ENCODE data around the gene ATP1A3. TPM values are rescaled to one million over a fixed set of nuclear protein-coding genes. Genes with fewer than 3 reads are reported as not detected.

ATP1A3 gene
- total and polyA plus RNA-seq, 2 of the 13 experiments (the other 11 are each of a cell fraction or from before 2014, with no cell fraction given), result 0.01 to 0.04 TPM

DNA sequence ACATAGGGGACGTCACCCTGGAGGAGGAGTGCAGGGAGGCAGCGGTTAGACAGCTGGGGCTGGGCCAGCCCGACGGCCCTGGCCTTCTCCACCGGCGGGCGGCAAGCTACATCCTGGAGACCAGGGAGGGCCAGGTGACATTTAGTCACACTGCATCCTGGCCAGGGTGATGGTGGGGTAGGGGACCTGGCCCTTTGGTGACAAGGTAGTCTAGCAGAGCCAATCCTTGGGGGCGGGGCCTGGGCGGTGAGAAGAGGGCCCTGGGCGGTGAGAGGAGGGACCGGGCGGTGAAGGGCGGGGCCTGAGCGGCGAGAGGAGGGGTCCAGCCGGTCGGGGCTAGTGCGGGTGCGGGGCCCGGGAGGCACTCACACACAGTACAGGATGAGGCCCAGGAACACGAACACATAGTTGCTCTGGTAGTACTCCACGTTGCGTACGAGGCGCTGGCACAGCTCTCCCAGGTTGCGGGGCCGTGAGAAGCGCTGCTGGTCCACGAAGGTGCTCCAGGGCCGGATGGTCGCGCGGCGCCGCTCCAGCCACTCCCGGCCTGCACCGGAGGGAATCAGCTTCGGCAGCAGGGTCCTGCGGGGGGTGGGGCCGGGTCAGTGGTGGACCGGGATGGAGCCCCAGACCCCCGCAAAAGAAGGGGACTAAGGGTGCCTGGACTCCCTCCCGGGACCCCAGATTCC lies 35.5 kb downstream of the ATP1A3 start (continued):
- TF ChIP-seq, protein P1, sequence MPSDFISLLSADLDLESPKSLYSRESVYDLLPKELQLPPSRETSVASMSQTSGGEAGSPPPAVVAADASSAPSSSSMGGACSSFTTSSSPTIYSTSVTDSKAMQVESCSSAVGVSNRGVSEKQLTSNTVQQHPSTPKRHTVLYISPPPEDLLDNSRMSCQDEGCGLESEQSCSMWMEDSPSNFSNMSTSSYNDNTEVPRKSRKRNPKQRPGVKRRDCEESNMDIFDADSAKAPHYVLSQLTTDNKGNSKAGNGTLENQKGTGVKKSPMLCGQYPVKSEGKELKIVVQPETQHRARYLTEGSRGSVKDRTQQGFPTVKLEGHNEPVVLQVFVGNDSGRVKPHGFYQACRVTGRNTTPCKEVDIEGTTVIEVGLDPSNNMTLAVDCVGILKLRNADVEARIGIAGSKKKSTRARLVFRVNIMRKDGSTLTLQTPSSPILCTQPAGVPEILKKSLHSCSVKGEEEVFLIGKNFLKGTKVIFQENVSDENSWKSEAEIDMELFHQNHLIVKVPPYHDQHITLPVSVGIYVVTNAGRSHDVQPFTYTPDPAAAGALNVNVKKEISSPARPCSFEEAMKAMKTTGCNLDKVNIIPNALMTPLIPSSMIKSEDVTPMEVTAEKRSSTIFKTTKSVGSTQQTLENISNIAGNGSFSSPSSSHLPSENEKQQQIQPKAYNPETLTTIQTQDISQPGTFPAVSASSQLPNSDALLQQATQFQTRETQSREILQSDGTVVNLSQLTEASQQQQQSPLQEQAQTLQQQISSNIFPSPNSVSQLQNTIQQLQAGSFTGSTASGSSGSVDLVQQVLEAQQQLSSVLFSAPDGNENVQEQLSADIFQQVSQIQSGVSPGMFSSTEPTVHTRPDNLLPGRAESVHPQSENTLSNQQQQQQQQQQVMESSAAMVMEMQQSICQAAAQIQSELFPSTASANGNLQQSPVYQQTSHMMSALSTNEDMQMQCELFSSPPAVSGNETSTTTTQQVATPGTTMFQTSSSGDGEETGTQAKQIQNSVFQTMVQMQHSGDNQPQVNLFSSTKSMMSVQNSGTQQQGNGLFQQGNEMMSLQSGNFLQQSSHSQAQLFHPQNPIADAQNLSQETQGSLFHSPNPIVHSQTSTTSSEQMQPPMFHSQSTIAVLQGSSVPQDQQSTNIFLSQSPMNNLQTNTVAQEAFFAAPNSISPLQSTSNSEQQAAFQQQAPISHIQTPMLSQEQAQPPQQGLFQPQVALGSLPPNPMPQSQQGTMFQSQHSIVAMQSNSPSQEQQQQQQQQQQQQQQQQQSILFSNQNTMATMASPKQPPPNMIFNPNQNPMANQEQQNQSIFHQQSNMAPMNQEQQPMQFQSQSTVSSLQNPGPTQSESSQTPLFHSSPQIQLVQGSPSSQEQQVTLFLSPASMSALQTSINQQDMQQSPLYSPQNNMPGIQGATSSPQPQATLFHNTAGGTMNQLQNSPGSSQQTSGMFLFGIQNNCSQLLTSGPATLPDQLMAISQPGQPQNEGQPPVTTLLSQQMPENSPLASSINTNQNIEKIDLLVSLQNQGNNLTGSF (CRISPR knock-in tag; IDR thresholded peaks at IDR 0.05), result no peak
- TF ChIP-seq, protein P2, sequence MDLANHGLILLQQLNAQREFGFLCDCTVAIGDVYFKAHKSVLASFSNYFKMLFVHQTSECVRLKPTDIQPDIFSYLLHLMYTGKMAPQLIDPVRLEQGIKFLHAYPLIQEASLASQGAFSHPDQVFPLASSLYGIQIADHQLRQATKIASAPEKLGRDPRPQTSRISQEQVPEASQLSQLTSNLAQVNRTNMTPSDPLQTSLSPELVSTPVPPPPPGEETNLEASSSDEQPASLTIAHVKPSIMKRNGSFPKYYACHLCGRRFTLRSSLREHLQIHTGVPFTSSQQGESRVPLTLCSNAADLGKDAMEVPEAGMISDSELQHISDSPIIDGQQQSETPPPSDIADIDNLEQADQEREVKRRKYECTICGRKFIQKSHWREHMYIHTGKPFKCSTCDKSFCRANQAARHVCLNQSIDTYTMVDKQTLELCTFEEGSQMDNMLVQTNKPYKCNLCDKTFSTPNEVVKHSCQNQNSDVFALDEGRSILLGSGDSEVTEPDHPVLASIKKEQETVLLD (CRISPR knock-in tag; IDR thresholded peaks at IDR 0.05; ENCODE audit: low read depth), result peak; percentile 8; the same call in 1 of the 2 replicates
- TF ChIP-seq, protein P3, sequence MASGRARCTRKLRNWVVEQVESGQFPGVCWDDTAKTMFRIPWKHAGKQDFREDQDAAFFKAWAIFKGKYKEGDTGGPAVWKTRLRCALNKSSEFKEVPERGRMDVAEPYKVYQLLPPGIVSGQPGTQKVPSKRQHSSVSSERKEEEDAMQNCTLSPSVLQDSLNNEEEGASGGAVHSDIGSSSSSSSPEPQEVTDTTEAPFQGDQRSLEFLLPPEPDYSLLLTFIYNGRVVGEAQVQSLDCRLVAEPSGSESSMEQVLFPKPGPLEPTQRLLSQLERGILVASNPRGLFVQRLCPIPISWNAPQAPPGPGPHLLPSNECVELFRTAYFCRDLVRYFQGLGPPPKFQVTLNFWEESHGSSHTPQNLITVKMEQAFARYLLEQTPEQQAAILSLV (CRISPR knock-in tag; IDR thresholded peaks at IDR 0.05; ENCODE audit: borderline replicate concordance), result peak; percentile 4; the same call in 1 of the 2 replicates
- TF ChIP-seq MZF1 (CRISPR knock-in tag; IDR thresholded peaks at IDR 0.05; ENCODE audit: borderline replicate concordance) (no peak), ZNF558 (CRISPR knock-in tag; IDR thresholded peaks at IDR 0.05; ENCODE audit: borderline replicate concordance) (no peak)

Data from HepG2 (cell line).